Activated CD8-positive, alpha-beta memory T cell treated with anti-CD3 and anti-CD28 coated beads, Interleukin-2, amount 10 ng/mL, durations not matched to agents 7 days and 5 days (primary cell): ENCODE measurements around the gene ERRFI1. TPM values are rescaled to one million over a fixed set of nuclear protein-coding genes. Genes with fewer than 3 reads are reported as not detected.

Source experiments
- ATAC-seq: fragments of 150-1000 bp; cut with Tn5 transposase; one replicate; pipeline ENCODE4 v1.10.0; 2021; ENCODE audit warnings: moderate library complexity
- CTCF ChIA-PET: fragments of 350-600 bp; sonication (Branson Sonifier 250); formaldehyde crosslinking; loops from one replicate; lab custom pipeline; 2021; ENCODE audit warnings: antibody characterized with exemption; lab: Charles Lee
- DNase-seq: peaks from one replicate; pipeline ENCODE4 v3.0.0-alpha.2; 2020
- H3K27ac Mint-ChIP-seq: one replicate; pipeline ENCODE4 v1.8.0; 2021; ENCODE audit warnings: mild to moderate bottlenecking, mixed read lengths
- H3K27me3 Mint-ChIP-seq: one replicate; pipeline ENCODE4 v1.8.0; 2021; ENCODE audit warnings: mixed read lengths
- H3K36me3 Mint-ChIP-seq: one replicate; pipeline ENCODE4 v1.8.0; 2021; ENCODE audit warnings: mild to moderate bottlenecking, mixed read lengths
- H3K4me1 Mint-ChIP-seq: one replicate; pipeline ENCODE4 v1.8.0; 2021; ENCODE audit warnings: mixed read lengths
- H3K4me3 Mint-ChIP-seq: one replicate; pipeline ENCODE4 v1.8.0; 2021; ENCODE audit warnings: mild to moderate bottlenecking, moderate library complexity, mixed read lengths
- H3K9me3 Mint-ChIP-seq: one replicate; pipeline ENCODE4 v1.8.0; 2022; ENCODE audit warnings: low read depth, mixed read lengths
- total RNA-seq, 2 experiments: library from RNA; stranded (reverse); gene quantifications; one replicate each; pipeline ENCODE4 v1.2.3, GENCODE V29; 2021

ERRFI1 gene
- total RNA-seq, 2 experiments from 2014 or later = 0.53 to 1.5 TPM

GRCh38 chr1:8012955-8013354 is 13.2 kb downstream of the ERRFI1 start:
- Mint-ChIP-seq H3K9me3 (no peaks in the 10 kb centered on the region), H3K36me3 (no peaks in the 10 kb centered on the region), H3K4me1 (no peaks in the 10 kb centered on the region), H3K27ac (no peak overlapping the region), H3K27me3 (peaks cover 12% of the 10 kb centered on the region), H3K4me3 (no peak overlapping the region)
- no peak for DNase-seq
- CTCF ChIA-PET = interaction anchor here (8.8 to 9.1 kb wide), 2 partner anchors 303 to 338 kb away, joined by 79 to 84 read pairs; partner anchors contain the start of gene SLC45A1
- no peak for ATAC-seq

- no peaks in the 10 kb centered on the region for H3K9me3 Mint-ChIP-seq
- no peak for DNase-seq
These were observed 13.9 kb downstream of the ERRFI1 start for GRCh38 chr1:8011923-8012858.

GRCh38 chr1:8011016-8011415 is 15.1 kb downstream of the ERRFI1 start:
- Mint-ChIP-seq H3K9me3 (no peaks in the 10 kb centered on the region), H3K4me1 (no peaks in the 10 kb centered on the region), H3K36me3 (no peaks in the 10 kb centered on the region), H3K27ac (no peak overlapping the region), H3K27me3 (no peaks in the 10 kb centered on the region), H3K4me3 (no peak overlapping the region)
- CTCF ChIA-PET = interaction anchor here (1.0 to 9.1 kb wide), 5 partner anchors 13 to 340 kb away, joined by 3 to 79 read pairs (median 4); no protein-coding TSS in a partner anchor
- ATAC-seq = no peak
- no peak for DNase-seq

More at GRCh38 chr1:8011923-8012858, 13.9 kb downstream of the ERRFI1 start:
- CTCF ChIA-PET = interaction anchor here (1.0 to 9.1 kb wide), 9 partner anchors 12 to 339 kb away, joined by 3 to 84 read pairs (median 3); partner anchors contain the start of gene SLC45A1
- no peaks in the 10 kb centered on the region for H3K36me3 Mint-ChIP-seq
- H3K4me1 Mint-ChIP-seq = no peaks in the 10 kb centered on the region
- no peak overlapping the region for H3K27ac Mint-ChIP-seq
- no peak for ATAC-seq
- H3K27me3 Mint-ChIP-seq = peaks cover 11% of the 10 kb centered on the region
- H3K4me3 Mint-ChIP-seq = no peak overlapping the region

GRCh38 chr1:8010080-8010664 is 15.9 kb downstream of the ERRFI1 start:
- ATAC-seq (no peak), DNase-seq (no peak)
- Mint-ChIP-seq H3K36me3 (no peaks in the 10 kb centered on the region), H3K9me3 (no peaks in the 10 kb centered on the region), H3K27me3 (no peaks in the 10 kb centered on the region), H3K27ac (no peak overlapping the region), H3K4me1 (no peaks in the 10 kb centered on the region), H3K4me3 (no peak overlapping the region)
- CTCF ChIA-PET = interaction anchor here (1.5 to 9.1 kb wide), 2 partner anchors 29 to 341 kb away, joined by 3 to 79 read pairs; no protein-coding TSS in a partner anchor

- Mint-ChIP-seq H3K36me3 (no peaks in the 10 kb centered on the region), H3K4me3 (no peak overlapping the region), H3K9me3 (no peaks in the 10 kb centered on the region), H3K4me1 (no peaks in the 10 kb centered on the region), H3K27me3 (no peaks in the 10 kb centered on the region), H3K27ac (no peak overlapping the region)
- ATAC-seq (no peak), DNase-seq (no peak)
- CTCF ChIA-PET = interaction anchor here (9.1 kb wide), 1 partner anchor 342 kb away, joined by 79 read pairs; no protein-coding TSS in a partner anchor
These were observed 16.8 kb downstream of the ERRFI1 start for GRCh38 chr1:8009043-8010002.

GRCh38 chr1:8006037-8006963 is 19.8 kb downstream of the ERRFI1 start:
- no peaks in the 10 kb centered on the region for H3K4me1 Mint-ChIP-seq
- no peak overlapping the region for H3K4me3 Mint-ChIP-seq
- no peaks in the 10 kb centered on the region for H3K9me3 Mint-ChIP-seq
- ATAC-seq (no peak), DNase-seq (no peak)
- CTCF ChIA-PET = interaction anchor here (0.7 to 1.6 kb wide), 3 partner anchors 9 to 308 kb away, joined by 3 to 4 read pairs (median 3); no protein-coding TSS in a partner anchor
- no peaks in the 10 kb centered on the region for H3K27me3 Mint-ChIP-seq
- no peaks in the 10 kb centered on the region for H3K36me3 Mint-ChIP-seq
- H3K27ac Mint-ChIP-seq = no peak overlapping the region

GRCh38 chr1:8004803-8005573 is 21.1 kb downstream of the ERRFI1 start:
- no peak overlapping the region for H3K27ac Mint-ChIP-seq

GRCh38 chr1:8004113-8004802 is 21.9 kb downstream of the ERRFI1 start:
- H3K27ac Mint-ChIP-seq = no peak overlapping the region
- H3K4me3 Mint-ChIP-seq = no peak overlapping the region
- no peaks in the 10 kb centered on the region for H3K9me3 Mint-ChIP-seq
- ATAC-seq (no peak), DNase-seq (no peak)
- no peaks in the 10 kb centered on the region for H3K4me1 Mint-ChIP-seq
- peaks cover 2% of the 10 kb centered on the region for H3K36me3 Mint-ChIP-seq
- CTCF ChIA-PET = no interaction called here
- no peaks in the 10 kb centered on the region for H3K27me3 Mint-ChIP-seq

More at GRCh38 chr1:8004803-8005573, 21.1 kb downstream of the ERRFI1 start:
- Mint-ChIP-seq H3K9me3 (no peaks in the 10 kb centered on the region), H3K36me3 (no peaks in the 10 kb centered on the region), H3K27me3 (no peaks in the 10 kb centered on the region), H3K4me1 (no peaks in the 10 kb centered on the region), H3K4me3 (no peak overlapping the region)
- CTCF ChIA-PET = interaction anchor here (0.6 to 1.6 kb wide), 4 partner anchors 10 to 309 kb away, joined by 3 to 4 read pairs (median 4); no protein-coding TSS in a partner anchor
- DNase-seq = no peak
- ATAC-seq = no peak

GRCh38 chr1:8003438-8004112 is 22.5 kb downstream of the ERRFI1 start:
- H3K4me1 Mint-ChIP-seq = no peaks in the 10 kb centered on the region
- CTCF ChIA-PET = no interaction called here
- H3K36me3 Mint-ChIP-seq = peaks cover 2% of the 10 kb centered on the region
- H3K27me3 Mint-ChIP-seq = no peaks in the 10 kb centered on the region
- DNase-seq = no peak
- H3K9me3 Mint-ChIP-seq = no peaks in the 10 kb centered on the region
- no peak for ATAC-seq
- H3K27ac Mint-ChIP-seq = no peak overlapping the region
- H3K4me3 Mint-ChIP-seq = no peak overlapping the region

GRCh38 chr1:8002921-8003320 is 23.2 kb downstream of the ERRFI1 start:
- DNase-seq (no peak), ATAC-seq (no peak)
- CTCF ChIA-PET = no interaction called here
- Mint-ChIP-seq H3K36me3 (peaks cover 3% of the 10 kb centered on the region), H3K27me3 (no peaks in the 10 kb centered on the region), H3K4me3 (no peak overlapping the region), H3K4me1 (no peaks in the 10 kb centered on the region), H3K27ac (no peak overlapping the region), H3K9me3 (no peaks in the 10 kb centered on the region)
